ENCODE measurements around the gene FOXN4.

FOXN4 gene

GRCh38 chr12:109305547-109305946 lies 3.5 kb downstream of the FOXN4 start:
- no peak for DNase-seq (ENCODE audit: low spot score)

- DNase-seq (ENCODE audit: low spot score), result peak; percentile 66
Observed at GRCh38 chr12:109304485-109304884, 4.6 kb downstream of the FOXN4 start.

GRCh38 chr12:109302770-109303169 lies 6.3 kb downstream of the FOXN4 start:
- DNase-seq (ENCODE audit: low spot score), result no peak

DNA sequence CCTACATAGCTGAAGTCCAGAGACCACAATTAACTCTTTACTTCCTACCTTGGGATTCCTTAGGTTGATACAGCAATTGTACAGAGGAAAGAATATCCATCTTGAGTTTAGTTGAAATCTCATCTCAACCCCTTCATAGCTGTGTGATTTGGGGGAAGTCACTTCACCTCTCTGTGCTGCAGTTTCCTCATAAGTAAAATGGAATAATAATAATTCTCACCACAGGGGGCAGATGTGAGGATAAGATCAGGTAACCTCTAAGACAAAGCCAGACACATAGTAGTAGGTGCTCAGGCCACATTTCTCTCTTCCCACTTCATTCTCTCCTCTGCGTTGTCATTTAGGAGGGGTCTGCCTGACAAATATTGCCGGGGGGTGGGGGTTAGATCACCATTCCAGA lies 6.7 kb downstream of the FOXN4 start:
- no peak for DNase-seq (ENCODE audit: low spot score)

DNA sequence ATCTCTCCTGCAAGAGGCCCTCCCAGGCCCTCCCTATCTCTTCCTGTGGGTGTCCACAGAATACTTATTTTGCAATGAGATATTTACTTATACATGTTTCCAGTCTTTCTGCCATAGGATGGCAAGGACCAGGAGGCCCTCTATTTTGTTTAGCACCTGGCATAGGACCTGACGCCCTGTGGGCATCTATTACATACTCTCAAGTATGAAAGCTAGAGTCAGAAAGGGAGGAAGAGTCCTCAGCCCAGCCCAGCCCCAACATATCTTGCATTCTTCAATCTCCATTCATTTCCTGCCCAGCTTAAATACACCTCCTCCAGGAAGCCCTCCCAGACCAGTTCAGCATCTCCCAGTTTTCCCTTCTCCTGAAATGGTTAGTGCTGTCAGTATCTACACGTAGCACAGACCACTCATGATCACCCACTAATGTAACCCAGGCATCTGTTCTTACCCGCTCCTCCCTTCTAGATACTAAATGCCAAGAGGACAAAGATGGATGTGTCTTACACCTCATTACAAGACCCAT lies 7.4 kb downstream of the FOXN4 start:
- DNase-seq (ENCODE audit: low spot score), result no peak

DNA sequence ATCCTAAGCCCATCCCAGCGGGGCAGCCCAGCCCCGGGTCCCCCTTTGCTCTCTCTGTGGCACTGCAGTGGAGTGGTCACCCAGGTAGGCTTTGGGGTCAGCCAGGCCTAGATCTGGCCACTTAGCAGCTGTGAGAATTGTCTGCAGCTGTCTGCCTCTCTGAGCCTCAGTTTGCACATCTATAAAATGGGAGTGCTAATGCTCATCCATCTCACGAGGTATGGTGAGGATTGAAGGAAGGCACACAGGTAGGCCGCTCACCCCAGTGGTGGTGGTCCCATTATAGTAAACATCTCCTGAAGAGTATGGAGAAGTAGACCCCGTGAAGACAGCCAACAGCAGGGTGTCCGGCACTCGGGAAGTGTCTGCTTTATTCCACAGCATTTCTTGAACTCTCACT lies 9.2 kb downstream of the FOXN4 start:
- no peak for DNase-seq (ENCODE audit: low spot score)

DNA sequence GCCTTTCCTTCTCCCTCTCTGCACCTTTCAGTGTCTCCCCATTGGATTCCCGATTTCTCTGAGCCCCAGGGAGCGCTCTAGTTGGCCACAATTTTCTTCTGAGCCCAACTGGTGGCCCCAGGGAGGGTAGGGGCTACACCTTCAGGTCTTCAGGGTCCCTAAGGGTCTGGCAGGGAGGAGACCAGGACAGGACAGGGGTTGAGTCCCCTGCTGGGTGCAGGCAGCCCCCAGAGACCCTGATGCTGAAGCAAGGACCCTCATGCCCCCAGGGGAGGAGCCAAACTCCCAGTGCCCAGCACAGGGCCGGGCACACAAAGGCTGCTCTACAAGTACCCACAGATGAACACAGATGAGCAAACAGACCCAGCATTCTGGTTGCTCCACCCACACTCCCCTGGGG lies 12.7 kb downstream of the FOXN4 start:
- DNase-seq (ENCODE audit: low spot score), result no peak

DNA sequence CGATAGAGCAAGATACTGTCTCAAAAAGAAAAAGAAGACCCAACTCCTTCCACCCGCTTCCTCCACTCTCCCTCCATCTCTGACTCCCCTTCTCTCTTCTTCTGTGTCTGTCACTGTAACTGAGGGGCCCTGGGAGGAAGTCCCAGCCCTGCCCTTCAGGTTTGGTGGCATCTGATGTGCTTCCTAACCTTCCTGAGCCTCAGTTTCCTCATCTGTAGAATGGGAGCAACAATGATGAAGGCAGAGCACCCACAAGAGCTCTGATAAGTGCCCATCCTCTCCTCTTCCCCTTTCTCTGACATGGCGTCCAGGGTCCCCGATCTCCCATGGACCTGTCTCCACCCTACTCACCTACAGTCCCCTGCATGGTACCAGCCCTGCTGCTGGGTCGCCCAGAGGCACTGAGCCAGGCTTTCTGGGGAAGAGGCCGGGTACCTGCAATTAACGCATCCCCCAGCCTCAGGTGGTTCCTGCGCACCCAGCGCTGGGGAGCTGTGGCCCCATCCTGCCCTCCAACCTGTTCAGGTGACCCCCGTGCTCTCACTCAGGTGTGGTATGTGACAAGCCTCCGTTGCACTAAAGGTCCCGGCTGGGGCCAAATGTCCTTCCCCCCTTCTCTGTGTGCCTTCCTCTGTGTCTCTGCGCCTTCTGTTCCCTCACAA lies 13.2 kb downstream of the FOXN4 start:
- no peak for DNase-seq (ENCODE audit: low spot score)

- DNase-seq (ENCODE audit: low spot score), result no peak
Observed at GRCh38 chr12:109294286-109294796, 14.7 kb downstream of the FOXN4 start.

DNA sequence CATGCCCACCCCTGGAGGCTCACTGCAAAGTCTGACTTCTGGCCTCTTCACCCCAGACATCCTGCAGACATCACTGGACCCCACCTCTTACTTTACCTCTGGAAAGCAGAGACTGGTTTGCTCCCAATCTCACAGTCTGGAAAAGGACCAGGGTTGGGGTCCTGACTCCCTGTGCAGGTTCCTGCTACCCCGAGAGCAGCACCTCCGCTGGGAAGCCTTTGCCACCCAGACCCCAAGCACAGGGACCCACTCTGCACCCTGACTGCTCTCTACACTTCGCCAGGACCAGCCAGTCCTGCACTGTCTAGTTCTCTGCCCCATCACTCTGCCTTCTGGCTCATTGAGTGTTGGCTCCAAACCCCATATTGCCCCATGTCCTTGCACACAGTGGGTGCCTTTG lies 16.0 kb downstream of the FOXN4 start:
- no peak for DNase-seq (ENCODE audit: low spot score)

GRCh38 chr12:109292342-109292711 lies 16.8 kb downstream of the FOXN4 start:
- DNase-seq (ENCODE audit: low spot score), result no peak

GRCh38 chr12:109291521-109292341 lies 17.4 kb downstream of the FOXN4 start:
- peak; percentile 91 for DNase-seq (ENCODE audit: low spot score)

GRCh38 chr12:109291117-109291516 lies 18.0 kb downstream of the FOXN4 start:
- DNase-seq (ENCODE audit: low spot score), result no peak

DNA sequence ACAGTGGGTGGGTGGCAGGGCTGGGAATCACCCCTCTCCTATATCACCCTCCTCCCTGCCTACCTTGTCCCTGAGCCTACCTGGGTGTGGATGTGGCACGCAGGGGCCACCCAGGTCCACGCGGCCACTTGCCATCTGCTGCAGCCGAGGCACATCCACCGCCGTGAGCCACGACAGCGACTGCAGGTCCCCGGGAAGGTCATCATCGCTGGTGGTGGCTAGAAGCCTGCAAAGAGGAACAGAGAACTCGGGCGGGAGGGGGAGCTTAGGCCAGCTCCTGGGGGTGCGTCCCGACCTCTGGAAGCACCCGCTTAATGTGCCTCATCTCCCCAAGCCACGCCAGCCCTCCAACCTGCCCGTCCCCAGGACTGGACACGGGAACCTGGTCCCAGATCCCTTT lies 19.0 kb downstream of the FOXN4 start:
- DNase-seq (ENCODE audit: low spot score), result no peak

GRCh38 chr12:109289551-109289950 lies 19.5 kb downstream of the FOXN4 start:
- DNase-seq (ENCODE audit: low spot score), result no peak

DNA sequence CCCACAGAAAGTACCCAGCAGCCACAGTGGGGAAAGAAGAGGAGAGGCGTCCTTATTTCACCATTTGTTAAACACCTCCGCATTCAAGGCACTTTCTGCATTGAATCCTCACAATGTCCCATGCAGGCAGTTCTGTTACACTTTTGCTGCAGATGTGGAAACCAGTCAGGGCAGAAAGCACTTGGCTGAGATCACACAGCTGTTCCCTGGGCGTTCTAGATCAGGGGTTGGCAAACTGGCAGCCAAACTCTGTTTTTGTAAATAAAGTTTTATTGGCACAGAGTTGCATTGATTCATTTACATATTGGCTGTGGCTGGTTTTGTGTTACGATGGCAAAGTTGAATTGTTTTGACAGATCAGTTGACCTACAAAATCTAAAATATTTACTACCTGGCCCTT lies 20.1 kb downstream of the FOXN4 start:
- DNase-seq (ENCODE audit: low spot score), result no peak

GRCh38 chr12:109288571-109288970 lies 20.5 kb downstream of the FOXN4 start:
- no peak for DNase-seq (ENCODE audit: low spot score)

- no peak for DNase-seq (ENCODE audit: low spot score)
Observed at GRCh38 chr12:109287811-109288469, 21.1 kb downstream of the FOXN4 start.

DNA sequence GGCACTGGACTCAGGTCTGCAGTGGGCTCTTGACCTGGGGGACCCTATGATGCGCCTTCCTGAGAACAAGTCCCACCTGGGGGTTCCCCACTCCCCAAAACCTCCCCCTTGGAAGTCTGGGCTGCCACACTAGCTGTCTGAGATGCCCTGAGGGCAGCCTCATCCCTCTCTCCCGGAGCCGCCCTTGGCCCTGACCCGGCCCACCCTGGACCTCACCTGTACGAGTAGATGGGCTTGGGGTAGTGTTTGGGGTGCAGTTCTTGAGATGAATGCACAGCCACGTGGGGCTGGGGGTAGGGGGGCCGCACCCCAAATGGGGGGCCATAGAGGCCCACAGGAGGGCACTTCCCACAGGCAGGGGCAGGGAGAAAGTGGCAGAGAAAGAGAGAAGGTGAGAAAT lies 21.9 kb downstream of the FOXN4 start:
- DNase-seq (ENCODE audit: low spot score), result no peak

GRCh38 chr12:109286652-109287051 lies 22.4 kb downstream of the FOXN4 start:
- no peak for DNase-seq (ENCODE audit: low spot score)

DNA sequence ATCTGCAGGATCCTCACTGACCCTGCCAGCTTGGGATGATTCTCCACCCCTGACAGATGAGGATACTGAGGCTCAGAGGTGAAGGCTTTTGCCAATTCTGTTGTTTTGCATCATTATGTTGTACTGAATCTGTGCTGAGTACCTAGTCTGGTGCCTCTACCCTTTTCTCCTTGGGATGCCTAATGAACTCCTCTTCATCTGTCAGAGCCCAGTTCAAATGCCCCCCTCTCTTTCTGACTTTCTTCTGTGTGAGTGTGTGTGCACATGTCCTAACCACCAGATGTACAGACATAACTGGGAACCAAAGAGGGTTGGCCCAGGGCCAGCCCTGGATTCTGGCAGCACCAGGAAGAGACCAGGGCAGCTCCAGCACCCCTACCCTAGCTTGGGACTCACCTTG lies 22.8 kb downstream of the FOXN4 start:
- DNase-seq (ENCODE audit: low spot score), result no peak

DNA sequence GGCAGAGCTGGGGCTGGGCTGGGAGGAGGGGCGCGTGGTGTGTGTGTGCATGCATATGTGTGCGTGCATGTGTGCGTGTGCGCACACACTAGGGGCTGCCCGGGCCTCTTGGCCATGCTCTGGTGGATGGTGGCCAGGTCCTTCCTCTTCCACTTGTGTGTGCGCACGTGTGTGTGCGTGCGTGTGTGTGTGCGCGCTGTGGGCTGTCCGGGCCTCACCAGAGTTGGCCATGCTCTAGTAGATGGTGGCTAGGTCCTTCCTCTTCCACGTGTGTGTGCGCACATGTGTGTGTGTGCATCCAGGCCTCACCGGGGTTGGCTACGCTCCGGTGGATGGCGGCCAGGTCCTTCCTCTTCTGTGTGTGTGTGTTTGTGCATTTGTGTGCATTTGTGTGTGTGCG lies 24.7 kb downstream of the FOXN4 start:
- DNase-seq (ENCODE audit: low spot score), result no peak

DNA sequence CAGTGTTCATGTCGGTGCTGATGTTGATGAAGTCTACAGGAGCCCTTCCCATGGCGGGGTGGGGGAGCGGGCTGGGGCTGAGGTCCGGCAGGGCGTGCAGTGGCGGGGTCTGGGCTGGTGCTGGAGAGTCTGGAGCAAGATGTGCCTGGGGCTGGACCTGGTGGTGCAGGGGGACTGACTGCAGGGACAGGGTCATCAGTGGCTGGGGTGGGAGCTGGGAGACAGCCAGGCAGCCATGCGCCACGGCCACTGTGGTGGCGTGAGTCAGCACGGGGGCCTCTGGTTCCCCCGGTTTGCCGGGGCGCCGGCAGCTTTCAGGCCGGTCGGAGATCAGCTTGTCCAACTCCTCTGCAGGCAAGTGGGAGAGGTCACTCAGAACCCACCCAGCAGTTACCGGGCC lies 27.6 kb downstream of the FOXN4 start:
- no peak for DNase-seq (ENCODE audit: low spot score)
